Breast epithelium (tissue), 3 donors: ENCODE measurements around the gene HAND1.

Experiments
- POLR2A ChIP-seq: fragments of 450-650 bp; IDR thresholded peaks from one replicate; pipeline ENCODE4 v1.6.1; 2016; ENCODE audit warnings: antibody characterized with exemption, mild to moderate bottlenecking, moderate library complexity
- TF ChIP-seq, protein P1 (sequence below), 3 donors: fragments of 450-650 bp; IDR thresholded peaks; one replicate each; pipeline ENCODE4 v1.5.1; 2016 to 2017; ENCODE audit warnings: antibody characterized with exemption in 3 of 3, mild to moderate bottlenecking in 3 of 3, moderate library complexity in 3 of 3

DNA sequence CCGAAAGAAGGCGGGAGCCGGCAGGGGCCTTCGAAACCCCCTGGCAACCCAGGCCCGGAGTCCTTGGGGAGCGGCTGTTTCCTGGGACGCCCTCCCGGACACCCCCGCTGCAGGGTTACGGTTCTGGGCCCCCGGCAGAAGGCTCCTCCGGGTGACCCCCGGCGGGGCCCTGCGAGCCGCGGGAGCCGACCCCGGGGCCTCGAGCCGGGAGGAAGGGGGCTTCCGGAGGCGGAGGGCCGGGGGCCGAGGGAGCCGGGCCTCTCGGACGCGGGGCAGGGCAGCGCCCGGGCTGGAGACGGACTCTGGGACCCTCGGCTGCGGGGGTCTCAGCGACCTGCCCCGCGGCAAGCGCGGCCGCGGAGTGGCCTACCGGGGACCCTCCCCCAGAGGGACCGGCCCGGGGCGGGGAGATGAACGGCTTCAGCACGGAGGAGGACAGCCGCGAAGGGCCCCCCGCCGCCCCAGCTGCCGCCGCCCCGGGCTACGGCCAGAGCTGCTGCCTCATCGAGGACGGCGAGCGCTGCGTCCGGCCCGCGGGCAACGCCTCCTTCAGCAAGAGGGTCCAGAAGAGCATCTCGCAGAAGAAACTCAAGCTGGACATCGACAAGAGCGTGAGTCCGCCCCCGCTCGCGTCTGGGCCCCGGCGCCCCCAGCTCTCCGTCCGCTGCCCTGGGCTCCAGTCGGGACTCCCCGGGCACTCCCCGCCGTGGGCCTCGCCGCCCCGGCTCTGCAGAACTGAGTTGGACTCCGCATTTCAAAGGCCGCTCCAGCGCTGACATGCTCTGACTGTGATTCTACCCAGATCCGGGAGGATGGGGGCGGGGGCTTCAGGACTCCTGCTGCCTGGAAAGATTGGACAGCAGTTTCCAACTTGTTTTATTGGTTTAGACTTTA, 31.6 kb downstream of the HAND1 start:
- TF ChIP-seq, protein P1, sequence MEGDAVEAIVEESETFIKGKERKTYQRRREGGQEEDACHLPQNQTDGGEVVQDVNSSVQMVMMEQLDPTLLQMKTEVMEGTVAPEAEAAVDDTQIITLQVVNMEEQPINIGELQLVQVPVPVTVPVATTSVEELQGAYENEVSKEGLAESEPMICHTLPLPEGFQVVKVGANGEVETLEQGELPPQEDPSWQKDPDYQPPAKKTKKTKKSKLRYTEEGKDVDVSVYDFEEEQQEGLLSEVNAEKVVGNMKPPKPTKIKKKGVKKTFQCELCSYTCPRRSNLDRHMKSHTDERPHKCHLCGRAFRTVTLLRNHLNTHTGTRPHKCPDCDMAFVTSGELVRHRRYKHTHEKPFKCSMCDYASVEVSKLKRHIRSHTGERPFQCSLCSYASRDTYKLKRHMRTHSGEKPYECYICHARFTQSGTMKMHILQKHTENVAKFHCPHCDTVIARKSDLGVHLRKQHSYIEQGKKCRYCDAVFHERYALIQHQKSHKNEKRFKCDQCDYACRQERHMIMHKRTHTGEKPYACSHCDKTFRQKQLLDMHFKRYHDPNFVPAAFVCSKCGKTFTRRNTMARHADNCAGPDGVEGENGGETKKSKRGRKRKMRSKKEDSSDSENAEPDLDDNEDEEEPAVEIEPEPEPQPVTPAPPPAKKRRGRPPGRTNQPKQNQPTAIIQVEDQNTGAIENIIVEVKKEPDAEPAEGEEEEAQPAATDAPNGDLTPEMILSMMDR (IDR thresholded peaks at IDR 0.05), result no peak
- no peak for TF ChIP-seq POLR2A
